Suppressor macrophage treated with lipopolysaccharide for 4 hours (primary cell): ENCODE data around the gene ZNF804A.
"Not testable (repeated sequence)": the region's sequence is repeated elsewhere in the genome, so short reads cannot be mapped to it uniquely, and the experiment has no call there.

Source experiments
- DNase-seq: peaks from one replicate; pipeline ENCODE4 v3.0.0-alpha.2; 2020

Gene ZNF804A

GRCh38 chr2:184729581-184729980 is 131.3 kb downstream of the ZNF804A start:
- DNase-seq = no peak

DNA sequence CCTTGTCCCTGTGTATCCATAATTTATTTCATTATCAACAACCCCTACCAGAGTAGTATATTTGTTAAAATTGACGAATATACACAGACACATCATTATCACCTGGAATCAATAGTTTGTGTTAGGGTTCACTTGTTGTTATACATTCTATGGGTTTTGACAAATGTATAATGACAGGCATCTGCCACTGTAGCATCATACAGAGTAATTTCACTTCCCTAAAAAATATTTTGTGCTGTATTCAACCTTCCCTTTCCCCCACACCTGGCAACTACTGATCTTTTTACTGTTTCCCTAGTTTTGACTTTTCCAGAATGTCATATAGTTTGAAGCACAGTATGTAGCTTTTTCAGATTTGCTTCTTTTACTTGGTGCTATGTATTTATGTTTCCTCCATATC is 132.0 kb downstream of the ZNF804A start:
- no peak for DNase-seq

- DNase-seq = no peak
These were observed 136.0 kb downstream of the ZNF804A start for GRCh38 chr2:184734338-184734737.

- DNase-seq = no peak
These were observed 137.3 kb downstream of the ZNF804A start for GRCh38 chr2:184735611-184736010.

GRCh38 chr2:184743096-184743495 is 144.8 kb downstream of the ZNF804A start:
- no peak for DNase-seq

DNA sequence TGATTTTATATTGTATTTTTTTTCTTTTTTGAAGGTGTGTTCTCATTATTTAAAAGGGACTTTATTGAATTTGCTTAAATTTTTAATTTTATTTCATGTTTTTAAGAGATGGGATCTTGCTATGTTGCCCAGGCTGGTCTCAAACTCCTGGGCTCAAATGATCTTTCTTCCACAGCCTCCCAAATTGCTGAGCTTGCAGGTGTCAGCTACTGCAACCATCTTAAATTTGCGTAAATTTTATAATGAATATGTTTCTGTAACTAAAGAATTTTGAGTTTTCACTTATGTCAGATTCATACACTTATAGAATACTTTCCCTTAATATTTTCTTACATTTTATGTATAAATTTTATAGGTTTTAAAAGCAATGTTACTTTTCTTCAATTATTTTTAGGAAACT is 157.8 kb downstream of the ZNF804A start:
- no peak for DNase-seq

DNA sequence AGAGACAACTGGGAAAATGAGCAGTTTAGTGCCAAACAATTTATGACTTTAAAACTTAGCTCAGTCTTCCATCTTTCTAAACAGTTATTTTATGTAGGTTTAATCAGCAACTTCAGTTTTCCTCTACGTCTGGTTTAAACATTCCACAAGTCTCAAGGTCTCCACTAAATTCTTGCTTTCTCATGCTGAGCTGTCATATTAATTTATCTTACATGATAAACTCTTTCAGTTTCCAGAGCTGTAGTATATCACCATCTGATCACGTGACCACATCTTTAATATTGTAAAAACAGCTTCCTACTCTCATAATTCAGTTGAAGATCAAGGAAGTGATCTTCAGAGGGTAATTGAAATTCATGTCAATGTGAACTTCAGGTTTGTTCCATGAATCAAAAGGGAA is 158.6 kb downstream of the ZNF804A start:
- DNase-seq = peak; percentile 29

- not testable (repeated sequence) for DNase-seq
These were observed 161.4 kb downstream of the ZNF804A start for GRCh38 chr2:184759557-184760255.

- no peak for DNase-seq
These were observed 162.6 kb downstream of the ZNF804A start for GRCh38 chr2:184760931-184761330.

DNA sequence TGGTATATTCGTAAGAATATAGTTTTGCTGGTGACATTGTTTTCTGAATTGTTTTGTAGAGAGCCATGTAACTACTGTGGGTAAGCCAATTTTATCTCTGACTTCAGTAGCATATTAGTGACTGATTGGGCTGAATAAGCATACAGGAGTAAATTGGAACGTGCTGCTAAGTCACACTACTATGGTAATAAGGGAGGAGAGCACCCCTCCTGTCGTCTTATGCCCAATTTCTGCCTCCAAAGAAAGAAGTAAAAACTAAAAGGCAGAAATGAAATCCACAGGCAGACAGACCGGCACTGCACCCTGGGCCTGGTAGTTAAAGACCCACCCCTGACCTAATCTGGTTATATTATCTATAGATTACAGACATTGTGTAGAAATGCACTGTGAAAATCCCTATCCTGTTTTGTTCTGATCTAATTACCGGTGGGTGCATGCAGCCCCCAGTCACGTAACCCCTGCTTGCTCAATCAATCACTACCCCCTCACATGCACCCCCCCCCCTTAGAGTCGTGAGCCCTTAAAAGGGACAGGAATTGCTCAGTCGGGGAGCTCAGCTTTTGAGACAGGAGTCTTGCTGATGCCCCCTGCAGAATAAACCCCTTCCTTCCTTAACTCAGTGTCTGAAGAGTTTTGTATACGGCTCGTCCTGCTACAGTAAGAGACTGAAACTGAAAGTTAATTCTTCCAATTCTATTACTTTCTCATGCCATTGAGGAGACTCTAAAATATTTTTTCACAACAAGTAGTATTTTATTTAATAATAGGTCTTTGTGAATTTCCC is 167.0 kb downstream of the ZNF804A start:
- DNase-seq = peak; percentile 31

DNA sequence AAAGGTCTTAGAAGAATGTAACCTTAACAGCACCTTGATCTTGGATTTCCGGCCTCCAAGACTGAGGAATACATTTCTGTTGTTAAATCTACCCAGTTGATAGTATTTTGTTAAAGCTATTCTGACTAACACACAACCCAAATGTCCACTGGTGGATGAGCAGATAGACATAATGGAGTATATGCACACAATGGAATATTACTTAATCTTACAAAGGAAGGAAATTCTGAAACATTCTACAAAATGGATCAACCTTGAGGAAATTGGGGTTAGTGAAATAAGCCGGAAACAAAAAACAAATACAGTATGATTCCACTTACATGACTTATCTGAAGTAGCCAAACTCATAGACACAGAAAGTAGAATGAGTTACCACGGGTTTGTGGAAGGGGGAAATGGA is 168.7 kb downstream of the ZNF804A start:
- DNase-seq = no peak

GRCh38 chr2:184769023-184769422 is 170.7 kb downstream of the ZNF804A start:
- peak; percentile 29 for DNase-seq

GRCh38 chr2:184769686-184770085 is 171.4 kb downstream of the ZNF804A start:
- DNase-seq = no peak

GRCh38 chr2:184779777-184780176 is 181.4 kb downstream of the ZNF804A start:
- DNase-seq = no peak

GRCh38 chr2:184780384-184780783 is 182.1 kb downstream of the ZNF804A start:
- DNase-seq = no peak

- DNase-seq = no peak
These were observed 182.6 kb downstream of the ZNF804A start for GRCh38 chr2:184780944-184781343.

GRCh38 chr2:184783576-184783975 is 185.2 kb downstream of the ZNF804A start:
- DNase-seq = no peak

DNA sequence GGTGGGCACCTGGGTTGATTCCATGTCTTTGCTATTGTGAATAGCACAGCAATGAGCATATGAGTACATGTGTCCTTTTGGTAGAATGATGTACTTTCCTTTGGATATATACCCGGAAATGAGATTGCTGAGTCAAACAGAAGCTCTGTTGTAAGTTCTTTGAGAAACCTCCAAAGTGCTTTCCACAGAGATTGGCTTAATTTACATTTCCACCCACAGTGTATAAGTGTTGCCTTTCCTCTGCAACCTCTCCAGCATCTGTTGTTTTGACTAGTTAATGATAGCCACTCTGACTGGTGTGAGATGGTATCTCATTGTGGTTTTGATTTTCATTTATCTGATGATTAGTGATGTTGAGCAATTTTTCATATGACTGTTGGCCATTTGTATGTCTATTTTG is 194.8 kb downstream of the ZNF804A start:
- no peak for DNase-seq

DNA sequence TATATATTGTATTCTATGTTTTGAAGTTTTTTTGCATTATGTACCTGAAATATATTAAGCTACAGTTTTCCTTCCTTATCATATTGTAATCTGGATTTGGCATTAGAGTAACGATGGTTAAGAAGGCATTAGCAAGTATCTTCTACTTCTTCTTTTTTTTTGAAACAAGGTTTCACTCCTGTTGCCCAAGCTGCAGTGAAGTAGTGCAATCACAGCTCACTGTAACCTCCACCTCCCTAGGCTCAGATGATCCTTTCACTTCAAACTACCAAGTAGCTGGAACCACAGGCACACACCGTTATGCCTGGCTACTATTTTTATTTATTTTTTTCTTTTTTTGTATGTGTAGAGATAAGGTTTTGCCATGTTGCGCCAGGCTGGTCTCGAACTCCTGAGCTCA is 201.1 kb downstream of the ZNF804A start:
- DNase-seq = peak; percentile 17

DNA sequence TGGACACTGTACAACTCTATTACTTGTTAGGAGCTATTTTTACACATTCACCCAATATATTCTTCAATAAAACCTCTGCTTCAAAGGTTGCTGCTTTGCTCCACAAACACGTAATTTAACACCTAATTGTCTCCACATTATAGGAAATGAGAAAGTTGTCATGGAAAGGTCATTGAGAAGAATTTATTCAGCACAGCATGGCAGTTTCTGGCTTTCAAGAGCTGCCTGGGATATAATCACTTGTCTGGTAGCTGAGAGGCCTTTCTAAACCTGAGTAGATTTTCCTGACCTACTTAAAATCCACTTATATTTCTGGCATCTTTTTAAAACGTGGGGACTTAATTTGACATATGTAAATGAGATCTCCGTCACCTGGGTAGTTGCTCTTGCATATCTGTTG is 216.1 kb downstream of the ZNF804A start:
- no peak for DNase-seq

GRCh38 chr2:184815824-184816223 is 217.5 kb downstream of the ZNF804A start:
- no peak for DNase-seq

GRCh38 chr2:184824597-184824996 is 226.3 kb downstream of the ZNF804A start:
- DNase-seq = no peak

DNA sequence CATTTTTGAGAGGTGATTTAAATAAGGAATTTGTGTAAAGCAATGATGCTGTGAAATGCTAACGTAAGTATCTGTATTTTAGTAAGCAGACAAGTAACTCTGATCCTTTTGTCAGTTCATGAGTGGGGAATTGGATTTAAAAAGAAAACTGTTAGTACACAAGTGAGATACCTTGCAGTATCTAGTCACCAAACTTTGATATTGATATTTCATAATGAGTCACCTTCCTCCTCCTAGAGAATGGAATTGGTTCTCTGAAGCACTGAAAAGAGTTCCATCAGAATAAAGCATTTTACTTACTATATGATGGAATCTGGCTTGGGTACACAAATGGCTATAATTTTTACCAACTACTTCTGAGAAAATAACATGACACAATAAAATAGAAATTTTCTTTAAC is 232.2 kb downstream of the ZNF804A start:
- DNase-seq = no peak

DNA sequence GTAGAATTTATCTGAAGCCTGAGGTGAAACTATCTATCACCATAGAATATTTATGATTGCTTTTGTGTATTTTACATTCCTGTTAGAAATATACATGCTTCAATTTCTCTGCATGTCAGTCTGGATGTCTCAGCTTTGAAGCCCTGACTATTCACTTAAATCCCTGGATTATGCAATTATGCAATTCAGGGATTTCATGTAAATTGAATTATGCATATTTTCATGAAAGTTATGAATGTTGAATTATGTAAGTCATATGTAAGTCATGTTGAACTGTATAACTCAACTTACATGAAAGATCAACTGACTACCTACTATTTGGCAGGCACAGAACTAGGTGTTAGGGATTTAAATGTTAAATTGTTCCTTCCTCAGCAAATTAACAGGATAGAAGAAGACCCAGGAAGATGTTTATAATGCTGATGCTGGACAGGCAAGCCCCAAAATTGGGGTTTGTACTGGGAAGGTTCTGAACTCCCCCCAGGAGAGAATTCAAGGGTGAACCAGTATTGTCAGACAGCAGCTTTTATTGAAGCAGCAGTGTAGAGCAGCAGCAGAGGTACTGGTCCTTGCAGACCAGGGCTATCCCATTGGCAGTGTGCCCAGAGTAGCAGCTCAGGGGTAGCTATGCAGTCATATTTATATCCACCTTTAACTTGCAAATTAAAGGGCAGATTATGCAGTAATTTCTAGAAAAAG is 236.5 kb downstream of the ZNF804A start:
- no peak for DNase-seq
